Neural progenitor cell (in vitro differentiated cells): ENCODE data around the gene TAGAP. TPM values are rescaled to one million over a fixed set of nuclear protein-coding genes. Genes with fewer than 3 reads are reported as not detected.

Experiments used
- DNase-seq: peaks from one replicate; pipeline ENCODE4 v3.0.0-alpha.2; 2016; ENCODE audit warnings: low spot score
- H2AFZ ChIP-seq: fragments of 200-600 bp; sonication (generic); replicated peaks from 2 replicates; pipeline ENCODE4 v1.6.1; 2016; ENCODE audit warnings: antibody characterized with exemption
- H3F3A ChIP-seq: fragments of 200-600 bp; sonication (generic); 2 replicates; pipeline ENCODE4 v1.6.1; 2016; ENCODE audit warnings: antibody characterized with exemption, low read depth
- H3K27ac ChIP-seq: fragments of 200-600 bp; sonication (generic); 2 replicates; pipeline ENCODE4 v1.5.1; 2016; ENCODE audit warnings: mild to moderate bottlenecking
- H3K27me3 ChIP-seq: fragments of 200-600 bp; sonication (generic); 2 replicates; pipeline ENCODE4 v1.6.1; 2016; ENCODE audit warnings: mild to moderate bottlenecking, moderate library complexity
- H3K36me3 ChIP-seq: fragments of 200-600 bp; sonication (generic); 2 replicates; pipeline ENCODE4 v1.5.1; 2016
- H3K4me1 ChIP-seq: fragments of 200-600 bp; sonication (generic); 2 replicates; pipeline ENCODE4 v1.6.1; 2016; ENCODE audit warnings: mixed run types
- H3K4me2 ChIP-seq: fragments of 200-600 bp; sonication (generic); 2 replicates; pipeline ENCODE4 v1.6.1; 2016
- H3K4me3 ChIP-seq: fragments of 200-600 bp; sonication (generic); 2 replicates; pipeline ENCODE4 v1.5.1; 2016
- H3K79me2 ChIP-seq: fragments of 200-600 bp; sonication (generic); 2 replicates; pipeline ENCODE4 v1.6.1; 2016; ENCODE audit warnings: low read depth
- H3K9ac ChIP-seq: fragments of 200-600 bp; sonication (generic); 2 replicates; pipeline ENCODE4 v1.6.1; 2016
- H3K9me3 ChIP-seq: fragments of 200-600 bp; sonication (generic); 2 replicates; pipeline ENCODE4 v1.5.1; 2016; ENCODE audit warnings: low read depth
- H4K20me1 ChIP-seq: fragments of 200-600 bp; sonication (generic); 2 replicates; pipeline ENCODE4 v1.6.1; 2016; ENCODE audit warnings: low read depth
- H3K27ac Mint-ChIP-seq: 3 replicates; pipeline ENCODE4 v1.8.0; 2021; ENCODE audit warnings: mixed read lengths
- H3K27me3 Mint-ChIP-seq: 2 replicates; pipeline ENCODE4 v1.8.0; 2022; ENCODE audit warnings: low read depth, mild to moderate bottlenecking, inconsistent platforms, moderate library complexity, mixed read lengths; ENCODE audit not compliant: insufficient read depth
- H3K36me3 Mint-ChIP-seq: 3 replicates; pipeline ENCODE4 v1.8.0; 2021; ENCODE audit warnings: mixed read lengths
- H3K4me1 Mint-ChIP-seq: 3 replicates; pipeline ENCODE4 v1.8.0; 2021; ENCODE audit warnings: mixed read lengths
- H3K4me3 Mint-ChIP-seq: 3 replicates; pipeline ENCODE4 v1.8.0; 2021; ENCODE audit warnings: mild to moderate bottlenecking, moderate library complexity, mixed read lengths
- H3K9me3 Mint-ChIP-seq: 3 replicates; pipeline ENCODE4 v1.8.0; 2020; ENCODE audit warnings: mixed read lengths
- EZH2 ChIP-seq: fragments of 200-600 bp; sonication (generic); IDR thresholded peaks from 2 replicates; pipeline ENCODE4 v1.6.1; 2017; ENCODE audit warnings: antibody characterized with exemption, mild to moderate bottlenecking, moderate library complexity
- EZH2phosphoT487 ChIP-seq: fragments of 200-600 bp; sonication (generic); IDR thresholded peaks from 2 replicates; pipeline ENCODE4 v1.6.1; 2017; ENCODE audit warnings: antibody characterized with exemption
- total RNA-seq: library from RNA; depleted of rRNA; stranded (reverse); fragments of >200 nt; gene quantifications from 2 replicates; pipeline ENCODE4 v1.2.3, GENCODE V29; 2015; ENCODE audit warnings: low replicate concordance
- TF ChIP-seq, protein P1 (sequence below): fragments of 200-600 bp; sonication (generic); IDR thresholded peaks from 2 replicates; pipeline ENCODE4 v1.5.1; 2017; ENCODE audit warnings: antibody characterized with exemption, mild to moderate bottlenecking

The TAGAP gene, protein sequence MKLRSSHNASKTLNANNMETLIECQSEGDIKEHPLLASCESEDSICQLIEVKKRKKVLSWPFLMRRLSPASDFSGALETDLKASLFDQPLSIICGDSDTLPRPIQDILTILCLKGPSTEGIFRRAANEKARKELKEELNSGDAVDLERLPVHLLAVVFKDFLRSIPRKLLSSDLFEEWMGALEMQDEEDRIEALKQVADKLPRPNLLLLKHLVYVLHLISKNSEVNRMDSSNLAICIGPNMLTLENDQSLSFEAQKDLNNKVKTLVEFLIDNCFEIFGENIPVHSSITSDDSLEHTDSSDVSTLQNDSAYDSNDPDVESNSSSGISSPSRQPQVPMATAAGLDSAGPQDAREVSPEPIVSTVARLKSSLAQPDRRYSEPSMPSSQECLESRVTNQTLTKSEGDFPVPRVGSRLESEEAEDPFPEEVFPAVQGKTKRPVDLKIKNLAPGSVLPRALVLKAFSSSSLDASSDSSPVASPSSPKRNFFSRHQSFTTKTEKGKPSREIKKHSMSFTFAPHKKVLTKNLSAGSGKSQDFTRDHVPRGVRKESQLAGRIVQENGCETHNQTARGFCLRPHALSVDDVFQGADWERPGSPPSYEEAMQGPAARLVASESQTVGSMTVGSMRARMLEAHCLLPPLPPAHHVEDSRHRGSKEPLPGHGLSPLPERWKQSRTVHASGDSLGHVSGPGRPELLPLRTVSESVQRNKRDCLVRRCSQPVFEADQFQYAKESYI
- not detected in 2 replicates for total RNA-seq

DNA sequence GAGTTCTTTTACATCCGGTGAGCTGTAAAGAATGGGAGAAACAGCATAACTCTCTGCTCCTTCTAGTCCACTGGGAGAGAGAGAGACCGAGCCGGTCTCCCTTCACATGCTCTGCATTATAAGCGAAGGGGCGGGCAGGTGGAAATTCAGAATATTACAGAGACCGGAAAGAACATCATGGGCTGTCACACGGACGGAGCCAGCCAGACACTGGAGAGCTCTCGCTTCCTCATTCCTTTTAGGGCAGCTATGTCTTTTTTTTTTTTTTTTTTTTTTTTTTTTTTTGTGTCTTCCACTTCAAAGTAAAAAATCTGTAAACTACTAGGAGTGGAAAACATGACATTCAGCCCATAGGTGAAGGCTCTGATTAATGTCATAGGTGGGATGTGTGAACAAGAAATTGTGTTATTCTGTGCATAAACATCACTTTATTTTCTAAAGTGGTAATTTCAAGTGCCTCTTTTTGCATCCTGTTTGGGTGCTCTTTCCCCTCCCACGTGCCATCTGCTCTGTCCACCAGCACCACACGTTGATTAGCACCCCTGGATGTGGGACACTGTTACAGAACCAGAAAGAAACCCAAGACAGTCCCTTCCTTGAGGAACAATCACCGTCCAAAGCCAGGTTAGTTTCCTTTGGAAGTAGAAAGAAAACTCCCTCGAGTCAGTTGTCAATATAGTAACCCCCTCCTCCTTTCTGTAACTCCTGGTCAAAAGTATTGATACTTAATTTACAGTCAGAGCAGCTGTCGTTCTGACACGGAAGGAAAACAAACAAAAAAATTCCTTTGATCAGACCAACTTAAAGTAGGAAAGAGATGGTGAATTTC lies at the start of gene TAGAP:
TAGAP (minus strand) TSS at position 93 of the 829 bp plus-strand sequence. CDS start 845 bp downstream, outside the sequence.
- Mint-ChIP-seq H3K27ac (no peak within 1 kb of the TSS), H3K27me3 (peaks cover 4% of the 10 kb centered on the region), H3K4me1 (peaks cover 21% of the 10 kb centered on the region), H3K36me3 (no peaks in the 10 kb centered on the region), H3K4me3 (no peak within 1 kb of the TSS), H3K9me3 (no peaks in the 10 kb centered on the region)
- Histone ChIP-seq H4K20me1 (no peaks in the 10 kb centered on the region), H3F3A (no peaks in the 10 kb centered on the region), H3K27ac (no peak within 1 kb of the TSS), H3K4me1 (no peaks in the 10 kb centered on the region), H3K9ac (no peak within 1 kb of the TSS), H2AFZ (no peak within 1 kb of the TSS), H3K36me3 (no peaks in the 10 kb centered on the region), H3K9me3 (no peaks in the 10 kb centered on the region), H3K79me2 (no peaks in the 10 kb centered on the region), H3K4me2 (no peak within 1 kb of the TSS), H3K4me3 (no peak within 1 kb of the TSS), H3K27me3 (no peaks in the 10 kb centered on the region)
- TF ChIP-seq, protein P1, sequence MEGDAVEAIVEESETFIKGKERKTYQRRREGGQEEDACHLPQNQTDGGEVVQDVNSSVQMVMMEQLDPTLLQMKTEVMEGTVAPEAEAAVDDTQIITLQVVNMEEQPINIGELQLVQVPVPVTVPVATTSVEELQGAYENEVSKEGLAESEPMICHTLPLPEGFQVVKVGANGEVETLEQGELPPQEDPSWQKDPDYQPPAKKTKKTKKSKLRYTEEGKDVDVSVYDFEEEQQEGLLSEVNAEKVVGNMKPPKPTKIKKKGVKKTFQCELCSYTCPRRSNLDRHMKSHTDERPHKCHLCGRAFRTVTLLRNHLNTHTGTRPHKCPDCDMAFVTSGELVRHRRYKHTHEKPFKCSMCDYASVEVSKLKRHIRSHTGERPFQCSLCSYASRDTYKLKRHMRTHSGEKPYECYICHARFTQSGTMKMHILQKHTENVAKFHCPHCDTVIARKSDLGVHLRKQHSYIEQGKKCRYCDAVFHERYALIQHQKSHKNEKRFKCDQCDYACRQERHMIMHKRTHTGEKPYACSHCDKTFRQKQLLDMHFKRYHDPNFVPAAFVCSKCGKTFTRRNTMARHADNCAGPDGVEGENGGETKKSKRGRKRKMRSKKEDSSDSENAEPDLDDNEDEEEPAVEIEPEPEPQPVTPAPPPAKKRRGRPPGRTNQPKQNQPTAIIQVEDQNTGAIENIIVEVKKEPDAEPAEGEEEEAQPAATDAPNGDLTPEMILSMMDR = no peak
- no peak for TF ChIP-seq EZH2
- no peak for TF ChIP-seq EZH2phosphoT487
- DNase-seq = no peak

DNA sequence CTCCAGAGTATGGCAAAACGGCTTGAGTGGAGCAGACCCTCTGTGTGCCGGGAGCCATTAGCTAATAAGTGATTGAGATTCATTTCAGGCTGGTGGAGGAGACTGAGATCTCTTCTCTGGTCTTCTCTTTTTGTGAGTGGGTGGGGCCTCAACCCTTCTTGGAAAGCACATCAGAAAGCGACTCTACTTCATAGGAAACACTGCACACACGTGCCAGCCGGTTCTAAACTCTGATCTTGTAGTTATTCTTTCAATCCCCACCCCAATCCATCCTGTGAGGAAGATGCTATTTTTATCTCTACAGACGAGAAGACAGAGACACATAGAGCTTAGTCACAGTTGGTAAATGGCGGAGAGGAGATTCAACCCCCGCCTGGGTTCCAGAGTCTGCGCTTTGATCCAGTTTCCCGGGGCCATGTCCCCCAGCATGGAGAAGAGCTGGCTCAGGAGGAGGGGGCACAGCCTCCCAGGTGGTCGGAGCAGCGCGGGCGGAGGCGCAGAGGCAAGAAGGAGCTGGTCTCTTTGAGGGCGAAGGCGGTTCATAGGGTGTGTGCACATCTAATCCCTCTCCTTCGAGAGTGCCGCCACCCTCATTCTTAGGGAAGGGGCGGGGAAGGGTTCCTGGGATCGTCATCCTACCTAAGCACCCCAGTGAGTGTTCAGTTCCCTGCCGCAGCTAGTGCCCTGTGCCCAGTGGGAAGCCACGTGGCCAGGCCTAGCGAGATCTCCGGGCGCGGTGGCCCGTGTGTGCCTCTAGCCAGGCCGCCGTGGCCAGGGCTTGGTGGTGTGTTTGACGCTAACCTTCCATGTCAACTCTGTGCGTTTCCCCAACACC lies 49.0 kb upstream of the TAGAP start:
- H3K36me3 Mint-ChIP-seq = no peaks in the 10 kb centered on the region
- TF ChIP-seq EZH2 (no peak), EZH2phosphoT487 (no peak)
- TF ChIP-seq, protein P1 = no peak
- peaks cover 4% of the 10 kb centered on the region for H3K27me3 Mint-ChIP-seq
- Histone ChIP-seq H3K9ac (no peak overlapping the region), H3F3A (no peaks in the 10 kb centered on the region), H3K27me3 (no peaks in the 10 kb centered on the region), H3K79me2 (no peaks in the 10 kb centered on the region), H3K36me3 (no peaks in the 10 kb centered on the region), H3K9me3 (no peaks in the 10 kb centered on the region), H3K27ac (no peak overlapping the region), H3K4me3 (no peak overlapping the region), H4K20me1 (no peaks in the 10 kb centered on the region), H3K4me2 (no peak overlapping the region), H3K4me1 (no peaks in the 10 kb centered on the region), H2AFZ (no peak overlapping the region)
- no peak overlapping the region for H3K4me3 Mint-ChIP-seq
- peak overlapping the region; percentile 43 for H3K27ac Mint-ChIP-seq
- no peaks in the 10 kb centered on the region for H3K9me3 Mint-ChIP-seq
- DNase-seq = no peak
- H3K4me1 Mint-ChIP-seq = peaks cover 25% of the 10 kb centered on the region

DNA sequence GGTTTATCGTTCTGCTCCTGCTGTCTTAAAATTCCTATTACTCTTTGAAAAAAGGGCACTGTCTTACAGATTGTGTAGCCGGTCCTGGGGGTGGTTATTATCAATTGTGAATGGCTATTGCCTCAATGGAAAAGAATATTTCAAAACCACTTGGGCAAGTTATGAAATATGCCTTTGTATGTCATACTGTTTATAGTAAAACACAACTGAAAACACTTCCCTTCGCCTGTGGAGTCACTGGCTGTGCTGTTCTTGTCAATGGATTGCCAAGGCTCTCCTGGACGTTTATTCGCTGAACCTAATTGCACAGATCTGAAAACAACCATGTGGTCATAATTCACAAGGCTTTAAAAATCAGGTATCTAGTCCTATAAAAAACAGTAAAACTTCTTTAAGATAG lies 47.8 kb upstream of the TAGAP start:
- no peak overlapping the region for H3K4me3 ChIP-seq
- peaks cover 21% of the 10 kb centered on the region for H3K4me1 Mint-ChIP-seq
- no peak for TF ChIP-seq EZH2phosphoT487
- no peak overlapping the region for H3K4me2 ChIP-seq
- no peak overlapping the region for H3K9ac ChIP-seq
- peaks cover 4% of the 10 kb centered on the region for H3K27me3 Mint-ChIP-seq
- H2AFZ ChIP-seq = no peak overlapping the region
- no peak overlapping the region for H3K27ac Mint-ChIP-seq
- no peak overlapping the region for H3K27ac ChIP-seq
- no peaks in the 10 kb centered on the region for H4K20me1 ChIP-seq
- H3K9me3 ChIP-seq = no peaks in the 10 kb centered on the region
- no peaks in the 10 kb centered on the region for H3K79me2 ChIP-seq
- no peaks in the 10 kb centered on the region for H3K9me3 Mint-ChIP-seq
- DNase-seq = no peak
- H3K36me3 ChIP-seq = no peaks in the 10 kb centered on the region
- no peaks in the 10 kb centered on the region for H3K27me3 ChIP-seq
- no peaks in the 10 kb centered on the region for H3F3A ChIP-seq
- no peaks in the 10 kb centered on the region for H3K4me1 ChIP-seq
- no peak overlapping the region for H3K4me3 Mint-ChIP-seq
- H3K36me3 Mint-ChIP-seq = no peaks in the 10 kb centered on the region
